ENCODE data around the gene SLC25A13. TPM values are rescaled to one million over a fixed set of nuclear protein-coding genes. Genes with fewer than 3 reads are reported as not detected.

Gene SLC25A13
- total RNA-seq, 4 donors from 2014 or later, result 24.2 to 51.1 (median 24.7) TPM

DNA sequence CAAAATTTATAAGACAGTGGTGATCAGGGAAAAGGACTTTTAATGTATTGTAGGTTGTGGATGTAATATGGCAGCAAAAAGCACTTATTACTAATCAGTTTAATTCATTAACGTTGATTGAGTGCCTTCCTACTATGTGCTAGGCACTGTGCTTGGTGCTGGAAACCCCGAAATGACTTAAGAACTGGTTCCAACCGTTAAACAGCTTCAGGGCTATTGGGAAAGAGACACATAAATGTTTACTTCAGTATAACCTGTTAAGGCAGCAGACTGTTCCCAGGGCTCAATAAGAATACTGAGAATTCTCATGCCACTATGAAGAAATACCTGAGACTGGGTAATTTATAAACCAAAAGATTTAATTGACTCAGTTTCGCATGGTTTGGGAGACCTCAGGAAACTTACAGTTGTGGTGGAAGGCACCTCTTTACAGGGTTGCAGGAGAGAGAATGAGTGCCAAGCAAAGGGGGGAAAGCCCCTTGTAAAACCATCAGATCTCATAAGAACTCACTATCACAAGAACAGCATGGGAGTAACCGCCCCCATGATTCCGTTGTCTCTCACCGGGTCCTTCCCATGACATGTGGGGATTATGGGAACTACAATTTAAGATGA lies 1.1 kb upstream of the SLC25A13 start:
- DNase-seq (ENCODE audit: low spot score) (no peak), ATAC-seq (ENCODE audit: low FRiP score) (no peak)
- TF ChIP-seq, protein P1, sequence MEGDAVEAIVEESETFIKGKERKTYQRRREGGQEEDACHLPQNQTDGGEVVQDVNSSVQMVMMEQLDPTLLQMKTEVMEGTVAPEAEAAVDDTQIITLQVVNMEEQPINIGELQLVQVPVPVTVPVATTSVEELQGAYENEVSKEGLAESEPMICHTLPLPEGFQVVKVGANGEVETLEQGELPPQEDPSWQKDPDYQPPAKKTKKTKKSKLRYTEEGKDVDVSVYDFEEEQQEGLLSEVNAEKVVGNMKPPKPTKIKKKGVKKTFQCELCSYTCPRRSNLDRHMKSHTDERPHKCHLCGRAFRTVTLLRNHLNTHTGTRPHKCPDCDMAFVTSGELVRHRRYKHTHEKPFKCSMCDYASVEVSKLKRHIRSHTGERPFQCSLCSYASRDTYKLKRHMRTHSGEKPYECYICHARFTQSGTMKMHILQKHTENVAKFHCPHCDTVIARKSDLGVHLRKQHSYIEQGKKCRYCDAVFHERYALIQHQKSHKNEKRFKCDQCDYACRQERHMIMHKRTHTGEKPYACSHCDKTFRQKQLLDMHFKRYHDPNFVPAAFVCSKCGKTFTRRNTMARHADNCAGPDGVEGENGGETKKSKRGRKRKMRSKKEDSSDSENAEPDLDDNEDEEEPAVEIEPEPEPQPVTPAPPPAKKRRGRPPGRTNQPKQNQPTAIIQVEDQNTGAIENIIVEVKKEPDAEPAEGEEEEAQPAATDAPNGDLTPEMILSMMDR (IDR thresholded peaks at IDR 0.05), result no peak

DNA sequence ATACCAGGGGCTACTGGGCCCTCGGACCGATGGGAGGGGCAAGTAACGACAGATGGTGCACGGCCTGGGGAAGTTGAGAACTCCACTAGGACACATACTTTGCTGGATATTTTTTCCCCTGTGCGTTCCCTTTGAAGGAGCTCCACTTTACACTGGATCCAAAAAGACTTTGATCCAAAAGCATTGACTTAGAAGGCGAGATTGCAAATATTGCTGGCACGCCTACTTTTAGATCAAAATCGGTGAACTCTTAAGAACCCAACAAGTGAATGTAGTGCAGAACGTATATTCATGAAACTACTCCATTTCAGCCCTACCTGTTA lies 436 bp upstream of the SLC25A13 start:
- no peak for ATAC-seq (ENCODE audit: low FRiP score)
- no peak for DNase-seq (ENCODE audit: low spot score)
- TF ChIP-seq, protein P1 (IDR thresholded peaks at IDR 0.05), result no peak

- peak; percentile 83 for ATAC-seq (ENCODE audit: low FRiP score)
- TF ChIP-seq, protein P1 (IDR thresholded peaks at IDR 0.05), result no peak
- DNase-seq (ENCODE audit: low spot score), result peak; percentile 63
These were observed 754 bp downstream of the SLC25A13 start for GRCh38 chr7:96321031-96321657.

DNA sequence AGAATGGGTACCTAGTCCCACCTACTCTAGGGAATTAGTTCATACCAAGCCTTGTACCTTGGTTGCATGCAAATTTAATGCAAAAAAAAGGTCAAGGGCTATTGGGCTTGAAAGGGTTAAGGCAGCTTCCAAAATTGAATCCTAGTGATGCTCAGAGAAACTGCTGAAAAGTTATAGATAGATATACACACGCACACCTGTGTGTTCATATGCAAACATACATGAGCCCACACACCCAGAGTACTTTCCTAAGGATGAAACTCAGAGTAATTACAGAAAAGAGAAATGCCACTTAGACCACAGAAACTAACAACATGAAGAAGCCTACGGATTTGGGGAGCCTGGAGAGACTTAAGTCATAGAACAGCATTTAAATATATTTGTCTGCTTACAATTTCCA lies 1.5 kb downstream of the SLC25A13 start:
- ATAC-seq (ENCODE audit: low FRiP score) (no peak), DNase-seq (ENCODE audit: low spot score) (no peak)
- TF ChIP-seq, protein P1 (IDR thresholded peaks at IDR 0.05), result no peak

DNA sequence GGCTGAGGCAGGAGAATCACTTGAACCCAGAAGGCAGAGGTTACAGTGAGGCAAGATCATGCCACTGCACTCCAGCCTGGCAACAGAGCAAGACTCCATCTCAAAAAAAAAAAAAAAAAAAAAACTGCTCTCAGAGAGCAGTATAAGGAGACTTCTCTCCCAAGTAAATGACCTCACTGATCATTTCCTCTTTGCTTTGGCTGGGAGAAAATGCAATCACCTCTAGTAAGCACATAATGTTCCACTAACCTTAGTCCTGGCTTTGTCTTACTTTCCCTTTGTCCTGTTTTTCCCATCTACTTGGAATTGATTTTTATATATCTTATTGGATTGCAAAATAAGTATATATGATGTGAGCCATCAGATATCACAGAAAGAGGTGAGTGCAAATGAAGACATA lies 2.5 kb downstream of the SLC25A13 start:
- ATAC-seq (ENCODE audit: low FRiP score), result no peak

DNA sequence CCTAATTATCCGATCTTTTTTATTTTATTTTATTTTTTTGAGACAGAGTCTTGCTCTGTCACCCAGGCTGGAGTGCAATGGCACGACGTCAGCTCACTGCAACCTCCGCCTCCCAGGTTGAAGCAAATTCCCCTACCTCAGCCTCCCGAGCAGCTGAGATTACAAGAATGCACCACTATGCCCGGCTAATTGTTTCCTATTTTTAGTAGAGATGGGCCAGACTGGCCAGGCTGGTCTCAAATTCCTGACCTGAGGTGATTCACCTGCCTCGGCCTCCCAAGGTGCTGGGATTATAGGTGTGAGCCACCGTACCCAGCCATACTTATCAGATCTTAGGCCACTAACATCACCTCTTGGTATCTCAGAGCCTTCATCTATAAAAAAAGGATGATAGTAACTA lies 4.9 kb downstream of the SLC25A13 start:
- TF ChIP-seq, protein P1 (IDR thresholded peaks at IDR 0.05), result no peak
- DNase-seq (ENCODE audit: low spot score), result no peak
- no peak for ATAC-seq (ENCODE audit: low FRiP score)

More for the DNA sequence above, 2.5 kb downstream of the SLC25A13 start:
- TF ChIP-seq, protein P1 (IDR thresholded peaks at IDR 0.05), result no peak
- no peak for DNase-seq (ENCODE audit: low spot score)

GRCh38 chr7:96315125-96315512 lies 6.8 kb downstream of the SLC25A13 start:
- DNase-seq (ENCODE audit: low spot score) (no peak), ATAC-seq (ENCODE audit: low FRiP score) (no peak)
- TF ChIP-seq, protein P1 (IDR thresholded peaks at IDR 0.05), result no peak

All from omental fat pad (tissue), 4 donors.